HK-2 (cell line): ENCODE data around the gene CLDN6.
"Not testable (repeated sequence)": the region's sequence is repeated elsewhere in the genome, so short reads cannot be mapped to it uniquely, and the experiment has no call there.

Experiments
- DNase-seq: peaks from one replicate; pipeline ENCODE4 v3.0.0-alpha.2; 2018; ENCODE audit not compliant: unreplicated experiment

CLDN6 gene, protein sequence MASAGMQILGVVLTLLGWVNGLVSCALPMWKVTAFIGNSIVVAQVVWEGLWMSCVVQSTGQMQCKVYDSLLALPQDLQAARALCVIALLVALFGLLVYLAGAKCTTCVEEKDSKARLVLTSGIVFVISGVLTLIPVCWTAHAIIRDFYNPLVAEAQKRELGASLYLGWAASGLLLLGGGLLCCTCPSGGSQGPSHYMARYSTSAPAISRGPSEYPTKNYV

DNA sequence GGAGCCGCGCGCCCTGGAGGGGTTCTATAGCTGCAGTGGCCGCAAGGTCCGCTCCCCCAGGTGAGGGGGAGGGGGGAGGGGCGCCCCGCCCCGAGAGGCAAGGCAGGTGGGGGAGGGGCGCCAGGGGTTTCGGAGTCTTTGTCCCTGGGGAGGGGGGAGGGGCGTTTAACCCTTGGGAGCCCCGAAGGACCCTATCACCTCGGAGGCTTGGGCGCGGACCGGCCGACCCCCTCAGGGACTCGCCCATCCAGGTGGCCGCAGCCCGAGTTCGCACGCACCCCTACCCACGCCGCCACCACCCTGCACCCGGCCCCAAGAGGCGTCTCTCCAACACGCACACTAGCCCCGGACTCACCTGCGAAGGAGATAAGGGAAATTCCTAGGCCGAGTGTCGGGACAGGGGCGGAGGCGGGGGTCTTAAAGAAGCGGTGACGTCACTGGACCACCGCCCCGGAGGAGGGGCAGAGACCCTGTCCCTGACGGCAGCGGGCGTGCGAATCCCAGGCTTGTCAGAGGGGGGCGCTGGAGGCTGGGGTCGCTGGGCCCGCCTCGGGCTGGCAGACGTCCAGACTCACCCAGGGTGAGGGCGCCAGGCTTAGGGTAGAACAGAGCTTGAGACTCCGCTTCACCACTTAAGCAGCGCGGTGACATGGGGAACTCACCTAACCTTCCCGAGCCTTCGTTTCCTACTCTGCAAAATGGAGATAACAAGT lies at the start of gene CLDN6:
TSS of gene CLDN6 (minus strand) at position 390 of the 713 bp plus-strand sequence. CDS start 2,162 bp downstream, outside the sequence.
- DNase-seq, result no peak

DNA sequence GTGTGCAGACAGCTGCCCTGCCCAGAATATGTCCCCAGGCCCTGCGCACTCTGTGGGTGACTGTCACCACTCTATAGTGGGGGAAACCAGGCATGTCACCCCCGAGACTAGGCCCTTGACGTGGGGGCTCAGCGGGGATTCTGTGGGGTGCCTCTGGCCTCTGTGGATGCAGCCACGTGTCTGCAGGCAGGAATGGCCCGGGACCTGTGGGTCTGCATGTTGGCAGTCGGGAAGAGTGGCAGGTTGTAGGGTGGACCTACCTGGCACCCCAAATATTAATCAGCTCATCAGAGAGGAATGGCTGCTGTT lies 48.4 kb upstream of the CLDN6 start:
- no peak for DNase-seq

DNA sequence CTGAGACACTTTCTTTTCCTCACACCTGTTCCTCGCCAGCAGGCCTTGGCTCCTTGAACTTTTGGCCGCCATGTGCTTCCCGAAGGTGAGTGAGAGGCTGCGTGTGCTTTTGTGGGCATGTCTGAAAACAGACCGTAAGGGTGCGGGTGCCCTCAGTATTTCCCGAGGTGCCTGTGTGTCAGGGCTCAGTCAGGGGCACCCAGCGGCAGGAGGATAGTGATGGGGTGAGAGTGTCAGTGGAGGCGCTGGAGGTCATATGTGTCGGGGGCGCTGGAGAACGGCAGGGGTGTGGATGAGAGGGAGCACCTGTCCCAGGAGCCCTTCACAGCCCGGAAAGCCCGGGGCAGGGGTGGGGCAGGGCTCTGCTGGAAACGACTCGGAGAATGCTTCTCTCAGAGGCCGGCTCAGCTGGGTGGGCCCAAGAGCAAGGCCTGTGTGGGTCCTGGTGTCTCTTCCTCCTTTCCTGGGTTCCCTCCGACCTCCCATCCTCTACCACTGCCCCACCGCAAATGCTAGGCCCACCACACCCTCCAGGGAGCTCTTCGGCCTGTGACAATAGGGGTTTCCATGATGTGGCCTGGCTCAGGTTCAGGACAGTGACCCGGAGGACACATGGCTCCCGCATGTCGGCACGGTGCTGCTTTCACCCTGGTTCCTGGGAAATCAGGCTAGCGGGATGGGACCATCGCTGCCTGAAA lies 47.9 kb upstream of the CLDN6 start:
- no peak for DNase-seq

DNA sequence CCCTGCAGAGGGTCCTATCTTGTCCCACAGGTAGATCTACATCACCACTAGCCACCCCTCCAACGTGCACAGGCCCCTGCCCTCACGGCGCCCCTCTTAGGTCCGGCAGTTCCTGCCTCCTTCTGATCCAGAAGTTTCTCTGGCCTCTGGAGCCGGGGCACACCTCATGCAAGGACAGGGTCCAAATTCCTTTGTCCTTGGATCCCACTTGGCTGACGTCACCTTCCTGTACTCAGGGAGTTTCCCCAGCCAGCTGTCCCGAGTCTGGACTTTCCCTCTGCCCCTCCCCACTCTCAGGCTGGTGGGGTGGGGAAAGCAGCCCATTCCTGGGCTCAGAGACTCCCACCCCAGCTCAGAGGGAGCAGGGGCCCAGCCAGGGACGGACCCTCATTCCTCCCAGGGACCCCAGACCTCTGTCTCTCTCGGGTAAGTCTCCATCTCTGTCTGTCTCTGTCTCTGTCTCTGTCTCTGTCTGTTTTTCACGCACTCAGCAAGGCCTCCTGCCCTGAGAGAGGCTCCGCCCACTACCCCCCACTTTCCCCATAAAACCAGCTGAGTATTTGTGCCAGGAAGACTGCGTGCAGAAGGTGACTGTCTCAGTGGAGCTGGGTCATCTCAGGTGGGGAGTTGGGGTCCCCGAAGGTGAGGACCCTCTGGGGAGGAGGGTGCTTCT lies 47.2 kb upstream of the CLDN6 start, which contains the start of gene IL32:
TSS of gene IL32 (plus strand) at position 572 of the 673 bp plus-strand sequence. CDS start 172 bp downstream, outside the sequence.
- peak; percentile 76 for DNase-seq

DNA sequence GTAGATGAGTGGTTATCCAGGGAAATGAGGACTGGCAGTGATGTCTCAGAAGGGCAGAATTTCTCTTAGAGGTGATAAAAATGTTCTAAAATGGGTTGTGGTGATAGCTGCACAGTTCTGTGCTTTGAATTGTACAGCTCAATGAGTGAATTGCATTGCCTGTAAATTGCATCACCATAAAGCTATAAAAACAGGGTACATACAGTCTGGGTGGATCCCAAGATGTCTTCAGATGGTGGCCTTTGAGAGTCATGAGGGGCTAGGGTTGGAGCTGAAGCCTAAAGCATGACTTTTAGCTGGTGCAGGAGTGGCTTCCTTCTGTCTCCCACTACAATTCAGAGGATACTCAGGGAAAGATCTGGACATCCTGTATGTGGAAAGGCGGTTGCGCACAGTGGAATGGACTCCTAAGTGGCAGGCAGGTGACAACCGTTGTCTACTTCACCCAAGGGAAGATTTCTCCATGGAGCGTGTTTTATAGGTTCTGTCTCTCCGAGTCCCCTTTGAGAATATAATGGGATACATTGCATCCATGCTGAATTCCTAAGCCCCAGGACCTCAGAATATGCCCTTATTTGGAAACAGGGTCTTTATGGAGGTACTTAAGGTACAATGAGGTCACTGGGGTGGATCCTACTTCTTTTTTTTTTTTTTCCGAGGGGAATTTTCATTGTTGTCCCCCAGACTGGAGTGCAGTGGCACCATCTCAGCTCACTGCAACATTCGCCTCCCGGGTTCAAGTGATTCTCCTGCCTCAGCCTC lies 45.8 kb upstream of the CLDN6 start:
- no peak for DNase-seq

DNA sequence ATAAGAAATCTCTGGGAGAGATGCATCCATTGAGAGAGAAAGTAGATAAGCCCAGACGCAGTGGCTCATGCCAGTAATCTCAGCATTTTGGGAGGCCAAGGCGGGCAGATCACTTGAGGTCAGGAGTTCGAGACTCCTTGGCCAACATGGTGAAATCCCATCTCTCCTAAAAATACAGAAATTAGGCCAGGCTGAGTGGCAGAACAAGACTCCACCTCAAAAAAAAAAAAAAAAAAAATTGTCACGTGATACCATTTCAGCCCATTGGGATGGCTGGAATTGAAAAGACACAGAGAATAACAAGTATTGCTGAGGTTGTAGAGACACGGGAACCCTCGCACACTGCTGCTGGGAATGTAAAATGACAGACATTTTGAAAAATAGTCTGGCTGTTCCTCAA lies 44.6 kb upstream of the CLDN6 start:
- no peak for DNase-seq

DNA sequence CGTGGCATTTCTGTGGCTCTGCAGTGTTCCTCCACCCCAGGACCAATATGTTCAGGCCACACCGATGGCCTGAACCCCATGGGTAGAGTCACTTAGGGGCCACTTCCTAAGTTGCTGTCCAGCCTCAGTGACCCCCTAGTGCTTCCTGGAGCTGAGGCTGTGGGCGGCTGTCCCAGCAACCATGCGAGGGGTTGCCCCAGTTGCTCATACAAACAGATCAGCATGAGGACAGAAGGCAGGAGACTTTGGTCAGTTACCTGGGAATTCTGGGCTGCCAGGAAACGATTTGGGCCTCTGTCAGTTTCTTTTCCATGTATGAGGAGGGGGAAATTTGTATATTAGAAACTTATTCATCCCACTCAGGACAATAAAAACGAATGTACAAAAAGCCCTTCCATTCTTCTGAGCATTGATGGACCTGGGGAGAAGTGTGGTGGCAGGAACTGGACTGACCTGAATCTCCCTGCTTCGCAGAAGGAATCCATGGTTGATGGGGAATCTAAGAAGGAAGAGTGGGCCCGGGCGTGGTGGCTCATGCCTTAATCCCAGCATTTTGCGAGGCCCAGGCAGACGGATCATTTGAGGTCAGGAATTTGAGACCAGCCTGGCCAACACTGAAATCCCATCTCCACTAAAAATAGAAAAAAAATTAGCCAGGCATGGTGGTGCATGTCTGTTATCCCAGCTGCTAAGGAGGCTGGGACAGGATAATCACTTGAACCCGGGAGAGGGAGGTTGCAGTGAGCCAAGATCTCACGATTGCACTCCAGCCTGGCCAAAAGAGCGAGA lies 42.5 kb upstream of the CLDN6 start:
- no peak for DNase-seq

DNA sequence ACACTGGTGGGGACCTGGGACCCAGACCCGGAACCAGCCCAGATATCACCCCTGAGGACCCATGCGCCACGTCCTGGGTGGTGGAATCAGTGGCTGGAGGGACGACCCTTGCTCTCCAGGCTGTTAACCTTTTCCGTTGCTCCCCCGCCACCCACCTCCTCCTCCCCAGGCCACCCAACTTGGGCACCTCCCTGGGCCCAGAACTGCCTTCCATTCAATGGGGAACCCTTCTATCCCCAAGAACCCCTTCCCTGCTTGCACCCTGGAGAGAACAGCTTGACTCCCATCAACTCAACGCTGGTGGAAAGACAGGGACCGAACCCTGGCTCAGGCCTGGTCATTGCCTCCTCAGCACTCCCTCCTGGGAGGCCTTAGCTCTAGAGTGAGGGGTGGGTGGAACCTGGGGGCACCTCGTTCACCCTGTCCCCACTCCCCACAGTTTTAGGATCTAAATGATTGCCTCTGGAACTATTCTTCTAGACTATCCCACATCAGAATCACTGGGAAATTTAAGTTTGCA lies 41.8 kb upstream of the CLDN6 start:
- no peak for DNase-seq

DNA sequence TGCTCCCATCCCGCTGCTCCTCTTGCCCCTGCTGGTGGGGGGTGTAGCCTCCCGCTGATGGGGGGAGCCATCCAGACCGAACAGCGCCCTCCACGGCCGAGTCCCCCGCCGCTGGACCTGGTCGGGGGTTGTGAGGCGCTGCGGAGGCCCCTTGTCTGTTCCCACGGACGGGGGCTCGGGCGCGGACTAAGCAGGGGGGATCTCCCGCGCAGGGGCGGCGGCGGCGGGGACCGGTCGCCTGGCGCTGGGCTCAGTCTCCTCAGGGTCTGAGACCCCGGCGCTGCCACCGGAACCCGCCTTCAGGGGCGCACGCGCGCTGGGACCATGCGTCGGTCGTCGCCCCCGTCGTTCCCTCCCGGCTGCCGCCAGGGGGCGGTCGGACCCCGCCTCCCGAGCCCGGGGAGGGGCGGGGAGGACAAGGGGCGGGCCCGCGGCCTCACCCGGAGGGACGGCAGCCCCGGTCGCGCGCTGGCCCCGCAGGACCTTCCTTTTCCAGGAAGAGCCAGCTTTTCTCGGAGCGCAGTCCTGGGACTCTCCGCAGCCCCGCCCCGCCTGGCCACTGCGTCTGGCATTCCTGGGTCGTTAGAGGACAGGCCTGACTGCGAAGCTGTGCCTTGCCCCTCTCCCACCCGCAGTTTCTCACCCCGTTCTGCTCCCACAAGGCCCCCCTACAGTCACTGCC lies 41.2 kb upstream of the CLDN6 start:
- DNase-seq, result peak; percentile 89

DNA sequence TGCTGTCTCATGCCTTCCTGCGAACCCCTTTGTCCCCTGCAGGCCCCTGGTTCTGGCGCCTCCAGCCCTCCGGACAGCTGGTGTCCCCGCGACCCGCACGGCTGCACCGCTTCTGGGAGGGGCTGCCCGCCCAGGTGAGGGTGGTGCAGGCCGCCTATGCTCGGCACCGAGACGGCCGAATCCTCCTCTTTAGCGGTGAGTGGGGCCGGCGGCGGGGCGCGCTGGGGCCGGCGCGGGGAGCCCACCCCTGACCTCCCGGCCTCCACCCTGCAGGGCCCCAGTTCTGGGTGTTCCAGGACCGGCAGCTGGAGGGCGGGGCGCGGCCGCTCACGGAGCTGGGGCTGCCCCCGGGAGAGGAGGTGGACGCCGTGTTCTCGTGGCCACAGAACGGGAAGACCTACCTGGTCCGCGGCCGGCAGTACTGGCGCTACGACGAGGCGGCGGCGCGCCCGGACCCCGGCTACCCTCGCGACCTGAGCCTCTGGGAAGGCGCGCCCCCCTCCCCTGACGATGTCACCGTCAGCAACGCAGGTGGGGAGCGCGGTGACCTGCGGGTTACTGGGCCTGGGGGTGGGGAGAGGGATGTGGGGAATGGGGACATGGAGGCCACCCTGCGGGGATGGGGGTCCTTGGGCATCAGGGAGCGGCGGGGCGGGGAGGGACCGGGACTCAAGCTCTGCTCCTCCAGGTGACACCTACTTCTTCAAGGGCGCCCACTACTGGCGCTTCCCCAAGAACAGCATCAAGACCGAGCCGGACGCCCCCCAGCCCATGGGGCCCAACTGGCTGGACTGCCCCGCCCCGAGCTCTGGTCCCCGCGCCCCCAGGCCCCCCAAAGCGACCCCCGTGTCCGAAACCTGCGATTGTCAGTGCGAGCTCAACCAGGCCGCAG lies 40.4 kb upstream of the CLDN6 start:
- peak; percentile 41 for DNase-seq

DNA sequence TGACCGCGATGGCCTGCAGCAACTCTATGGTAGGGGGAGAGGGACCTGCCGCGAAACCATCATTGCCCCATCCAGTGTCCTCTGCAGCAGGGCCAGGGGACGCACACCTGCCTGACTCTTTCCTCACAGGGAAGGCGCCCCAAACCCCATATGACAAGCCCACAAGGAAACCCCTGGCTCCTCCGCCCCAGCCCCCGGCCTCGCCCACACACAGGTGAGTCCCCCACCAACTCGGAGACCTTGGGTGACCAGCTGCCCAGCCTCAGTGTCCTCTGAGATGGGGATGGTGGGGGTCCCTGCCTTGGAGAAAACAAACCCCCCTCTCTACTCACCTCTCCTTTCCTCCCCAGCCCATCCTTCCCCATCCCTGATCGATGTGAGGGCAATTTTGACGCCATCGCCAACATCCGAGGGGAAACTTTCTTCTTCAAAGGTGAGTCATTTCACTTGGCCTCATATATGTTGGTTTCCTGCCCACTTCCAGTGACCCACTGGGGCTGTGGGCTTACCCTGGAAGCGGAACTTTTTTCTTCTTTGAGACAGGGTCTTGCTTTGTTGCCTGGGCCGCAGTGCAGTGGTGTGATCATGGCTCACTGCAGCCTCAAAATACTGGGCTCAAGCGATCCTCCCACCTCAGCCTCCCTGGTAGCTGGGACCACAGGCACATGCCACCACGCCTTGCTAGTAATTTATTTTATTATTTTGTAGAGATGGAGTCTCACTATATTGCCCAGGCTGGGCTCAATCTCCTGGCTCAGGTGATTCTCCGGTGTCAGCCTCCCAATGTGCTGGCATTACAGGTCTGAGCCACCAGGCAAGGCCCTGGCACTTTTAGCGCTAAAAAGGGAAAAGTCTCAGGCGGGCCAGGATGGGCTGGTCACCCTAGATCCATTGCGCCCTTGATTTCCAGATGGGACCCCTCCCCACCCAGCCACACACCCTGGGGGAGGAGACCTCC lies 39.5 kb upstream of the CLDN6 start:
- DNase-seq, result no peak

DNA sequence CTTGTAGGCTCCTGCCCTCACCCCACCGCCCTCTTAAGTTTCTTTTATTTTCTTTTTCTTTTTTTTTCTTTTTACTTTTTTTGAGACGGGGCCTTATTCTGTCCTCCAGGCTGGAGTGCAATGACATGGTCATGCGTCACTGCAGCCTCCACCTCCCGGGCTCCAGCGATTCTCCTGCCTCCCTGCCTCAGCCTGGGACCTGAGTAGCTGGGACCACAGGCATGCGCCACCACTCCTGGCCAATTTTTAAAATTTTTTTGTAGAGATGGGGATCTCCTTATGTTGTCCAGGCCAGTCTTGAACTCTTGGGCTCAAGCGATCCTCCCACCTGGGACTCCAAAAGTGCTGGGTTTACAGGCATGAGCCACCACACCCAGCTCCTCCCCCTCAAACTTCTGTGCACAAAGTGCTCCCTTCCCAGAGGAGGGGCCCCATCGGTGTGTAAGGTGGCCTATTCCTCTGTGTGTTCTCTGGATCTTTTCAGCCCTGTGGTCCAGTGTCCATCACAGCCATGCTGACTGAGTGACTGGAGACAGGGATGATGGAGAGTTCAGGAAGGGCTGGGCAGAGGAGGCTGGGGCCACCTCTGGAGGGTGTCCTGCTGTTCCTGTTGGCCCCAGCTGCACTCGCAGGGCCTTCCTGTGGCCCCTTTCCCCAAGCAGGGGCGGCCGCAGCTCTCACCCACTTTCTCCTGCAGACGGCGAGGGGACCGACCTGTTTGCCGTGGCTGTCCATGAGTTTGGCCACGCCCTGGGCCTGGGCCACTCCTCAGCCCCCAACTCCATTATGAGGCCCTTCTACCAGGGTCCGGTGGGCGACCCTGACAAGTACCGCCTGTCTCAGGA lies 38.6 kb upstream of the CLDN6 start:
- no peak for DNase-seq

DNA sequence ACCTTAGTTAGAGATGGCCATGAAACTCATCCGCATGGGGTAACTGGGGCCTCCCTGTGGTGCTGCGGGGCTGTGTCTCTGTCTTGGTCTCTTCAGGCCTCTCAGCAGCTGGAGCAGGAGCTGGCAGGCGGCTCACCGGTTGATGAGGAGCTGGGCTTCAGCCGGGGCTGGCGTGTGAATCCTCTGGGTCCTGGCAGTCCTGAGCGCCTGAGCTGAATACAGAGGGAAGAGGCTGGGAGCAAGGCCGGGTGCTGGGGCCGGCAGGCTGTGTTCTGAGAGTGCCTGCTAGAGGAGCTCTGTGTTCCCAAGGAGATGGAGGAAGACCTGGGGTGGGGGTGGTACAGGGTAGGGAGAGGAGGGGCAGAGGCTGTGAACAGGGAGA lies 37.7 kb upstream of the CLDN6 start:
- DNase-seq, result not testable (repeated sequence)

DNA sequence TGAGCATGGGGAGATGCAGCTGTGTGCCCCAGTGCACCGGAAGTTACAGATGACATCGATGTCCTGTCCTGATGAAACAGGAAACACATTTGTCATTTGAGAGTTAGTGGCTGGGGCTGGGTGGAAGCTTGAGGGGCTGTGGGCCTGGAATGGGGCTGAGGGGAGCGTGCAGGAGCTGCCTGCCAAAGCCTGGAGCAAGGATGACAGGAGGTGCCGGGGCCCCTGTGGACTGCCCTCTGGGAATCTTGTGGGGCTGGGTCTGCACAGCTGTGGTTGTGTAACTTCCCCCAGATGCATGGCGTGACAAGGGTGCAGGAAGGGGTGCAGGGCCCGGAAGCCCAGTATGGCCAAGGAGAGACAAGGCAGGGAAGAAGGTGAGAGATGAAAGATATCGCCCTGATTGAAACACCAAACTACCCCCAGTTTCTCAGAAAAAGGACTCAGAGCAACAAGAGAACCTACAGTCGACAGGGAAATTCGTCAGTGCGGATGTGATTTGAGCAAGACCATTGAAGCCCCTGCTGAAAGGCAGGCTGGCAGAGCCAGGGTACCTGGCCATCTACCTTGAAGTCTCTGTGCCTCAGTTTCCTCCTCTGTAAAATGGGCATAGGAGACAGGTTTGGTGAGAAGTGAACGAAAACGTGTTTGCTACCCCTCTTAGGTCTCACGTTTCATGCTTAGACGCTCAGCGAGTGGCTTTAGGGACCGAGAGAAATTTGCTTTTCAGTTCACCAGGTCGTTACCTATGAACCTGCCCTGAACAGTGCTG lies 37.2 kb upstream of the CLDN6 start:
- DNase-seq, result no peak

DNA sequence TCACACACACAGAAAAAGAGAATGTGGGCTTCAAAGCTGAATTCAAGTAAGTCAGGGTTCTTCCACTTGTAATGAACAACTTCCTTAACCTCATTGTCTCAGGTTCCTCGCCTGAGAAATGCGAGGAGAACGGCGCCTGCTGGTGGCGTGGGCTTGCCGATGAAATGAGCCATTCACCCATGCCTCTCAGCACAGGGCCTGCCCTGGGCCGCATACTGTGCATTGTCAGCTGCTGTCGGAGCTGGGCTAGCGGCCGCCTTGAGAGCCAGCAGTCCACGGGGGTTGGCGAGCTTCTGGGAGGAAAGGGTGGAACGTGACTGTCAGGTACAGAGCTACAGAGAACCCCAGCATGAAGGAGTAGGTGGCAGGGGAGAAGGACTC lies 35.3 kb upstream of the CLDN6 start:
- DNase-seq, result not testable (repeated sequence)
